ENCODE results near the gene TCFL5. TPM values are rescaled to one million over a fixed set of nuclear protein-coding genes. Genes with fewer than 3 reads are reported as not detected.

Gene TCFL5
- total RNA-seq, 4 donors from 2014 or later: 12.1 to 13.9 (median 13.1) TPM

DNA sequence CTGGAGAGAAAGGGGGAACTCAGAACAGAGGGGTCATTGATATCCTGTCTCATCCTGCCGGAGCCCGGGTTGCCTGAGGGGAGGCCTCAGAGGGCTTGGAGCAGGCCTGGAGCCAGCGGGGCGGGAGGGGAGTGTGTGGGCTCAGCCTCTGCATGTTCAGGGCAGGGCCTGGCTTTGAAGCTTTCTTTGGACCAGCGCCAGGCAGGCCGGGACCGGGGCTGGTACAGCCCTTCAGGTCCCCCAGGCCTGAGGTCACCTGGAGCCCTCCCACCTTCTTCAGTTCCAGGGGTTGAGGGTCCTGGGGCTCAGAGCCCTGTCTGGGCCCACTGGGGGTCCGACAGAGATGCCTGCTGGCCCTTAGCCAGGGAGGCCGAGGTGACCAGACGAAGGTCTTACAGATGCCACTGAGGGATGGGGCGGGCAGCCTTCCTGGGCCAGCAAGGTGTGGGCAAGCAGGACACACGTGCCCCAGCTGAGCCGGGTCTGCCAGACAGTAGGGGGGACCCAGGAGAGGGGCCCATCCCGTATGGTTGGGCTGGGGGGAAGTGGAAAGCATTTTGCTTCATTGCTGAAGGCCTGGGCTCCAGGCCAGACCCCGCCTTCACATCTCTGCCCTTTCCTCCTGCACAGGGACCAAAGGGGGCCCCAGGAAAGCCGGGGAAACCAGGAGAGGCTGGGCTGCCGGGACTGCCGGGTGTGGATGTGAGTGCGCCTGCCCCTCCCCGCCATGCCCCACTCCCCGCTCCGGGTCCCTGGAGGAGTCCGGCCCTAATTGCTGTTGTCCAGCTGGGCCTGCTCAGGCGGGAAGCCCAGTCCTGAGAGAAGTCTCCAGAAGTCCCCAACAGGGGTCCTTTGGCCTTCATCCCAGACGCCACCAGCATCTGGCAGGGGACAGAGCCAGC, 42.8 kb downstream of the TCFL5 start:
- no peak overlapping the region for H3K4me3 ChIP-seq (ENCODE audit: low read depth, poor library complexity, severe bottlenecking)
- DNase-seq (ENCODE audit: low spot score in 2 of 2): no peak
- TF ChIP-seq, protein P1, sequence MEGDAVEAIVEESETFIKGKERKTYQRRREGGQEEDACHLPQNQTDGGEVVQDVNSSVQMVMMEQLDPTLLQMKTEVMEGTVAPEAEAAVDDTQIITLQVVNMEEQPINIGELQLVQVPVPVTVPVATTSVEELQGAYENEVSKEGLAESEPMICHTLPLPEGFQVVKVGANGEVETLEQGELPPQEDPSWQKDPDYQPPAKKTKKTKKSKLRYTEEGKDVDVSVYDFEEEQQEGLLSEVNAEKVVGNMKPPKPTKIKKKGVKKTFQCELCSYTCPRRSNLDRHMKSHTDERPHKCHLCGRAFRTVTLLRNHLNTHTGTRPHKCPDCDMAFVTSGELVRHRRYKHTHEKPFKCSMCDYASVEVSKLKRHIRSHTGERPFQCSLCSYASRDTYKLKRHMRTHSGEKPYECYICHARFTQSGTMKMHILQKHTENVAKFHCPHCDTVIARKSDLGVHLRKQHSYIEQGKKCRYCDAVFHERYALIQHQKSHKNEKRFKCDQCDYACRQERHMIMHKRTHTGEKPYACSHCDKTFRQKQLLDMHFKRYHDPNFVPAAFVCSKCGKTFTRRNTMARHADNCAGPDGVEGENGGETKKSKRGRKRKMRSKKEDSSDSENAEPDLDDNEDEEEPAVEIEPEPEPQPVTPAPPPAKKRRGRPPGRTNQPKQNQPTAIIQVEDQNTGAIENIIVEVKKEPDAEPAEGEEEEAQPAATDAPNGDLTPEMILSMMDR (IDR thresholded peaks at IDR 0.05): no peak
- TF ChIP-seq POLR2A (IDR thresholded peaks at IDR 0.05): no peak
- intact Hi-C loops (cut with DNase I; ENCODE audit: low total_unique reads): loop anchor here (10.0 kb wide), 1 partner anchor 514 kb away; the partner anchor contains the start of gene ADRM1
- 19 to 21% methylated on average over 22 to 25 of the region's 25 CpGs for WGBS, 2 donors

- TF ChIP-seq POLR2A (IDR thresholded peaks at IDR 0.05): no peak
- TF ChIP-seq, protein P1 (IDR thresholded peaks at IDR 0.05): no peak
- 50 to 60% methylated on average over 6 to 8 of the region's 12 CpGs for WGBS, 2 donors
- no peak for DNase-seq (ENCODE audit: low spot score in 2 of 2)
- intact Hi-C loops (cut with DNase I; ENCODE audit: low total_unique reads): loop anchor here (10.0 kb wide), 1 partner anchor 513 kb away; the partner anchor contains the start of gene ADRM1
- H3K4me3 ChIP-seq (ENCODE audit: low read depth, poor library complexity, severe bottlenecking): no peak overlapping the region
These were observed 43.5 kb downstream of the TCFL5 start for GRCh38 chr20:62817975-62818591.

GRCh38 chr20:62816884-62817873, 44.4 kb downstream of the TCFL5 start, which contains the start of gene COL9A3:
Gene COL9A3 (plus strand): TSS chr20:62817050. CDS start chr20:62817065, 15 bp downstream.
- H3K4me3 ChIP-seq (ENCODE audit: low read depth, poor library complexity, severe bottlenecking): no peak within 1 kb of the TSS
- TF ChIP-seq, protein P1 (IDR thresholded peaks at IDR 0.05): no peak
- TF ChIP-seq POLR2A (IDR thresholded peaks at IDR 0.05): no peak
- no peak for DNase-seq (ENCODE audit: low spot score in 2 of 2)
- 9 to 18% methylated on average over 29 to 86 of the region's 108 CpGs for WGBS, 2 donors
- intact Hi-C loops (cut with DNase I; ENCODE audit: low total_unique reads): loop anchor here (10.0 kb wide), 1 partner anchor 512 kb away; the partner anchor contains the start of gene ADRM1

- no peak overlapping the region for H3K4me3 ChIP-seq (ENCODE audit: low read depth, poor library complexity, severe bottlenecking)
- intact Hi-C loops (cut with DNase I; ENCODE audit: low total_unique reads): loop anchor here (10.0 kb wide), 1 partner anchor 511 kb away; the partner anchor contains the start of gene ADRM1
- no peak for DNase-seq (ENCODE audit: low spot score in 2 of 2)
- WGBS, 2 donors: 2 to 6% methylated on average over 21 to 26 of the region's 57 CpGs
- TF ChIP-seq POLR2A (IDR thresholded peaks at IDR 0.05): no peak
- TF ChIP-seq, protein P1 (IDR thresholded peaks at IDR 0.05): no peak
These were observed 45.4 kb downstream of the TCFL5 start for GRCh38 chr20:62816031-62816883.

Measured in lower leg skin (tissue), 4 donors.